ENCODE measurements around the gene TMEM245.
"Not testable (repeated sequence)": the region's sequence is repeated elsewhere in the genome, so short reads cannot be mapped to it uniquely, and the experiment has no call there.

The TMEM245 gene

GRCh38 chr9:108980893-108981292, 138.9 kb downstream of the TMEM245 start:
- no peak for DNase-seq

- DNase-seq = no peak
Observed at GRCh38 chr9:108978205-108978604, 141.5 kb downstream of the TMEM245 start.

GRCh38 chr9:108973895-108974294, 145.9 kb downstream of the TMEM245 start:
- no peak for DNase-seq

GRCh38 chr9:108972626-108973209, 147.0 kb downstream of the TMEM245 start:
- no peak for DNase-seq

GRCh38 chr9:108972186-108972585, 147.6 kb downstream of the TMEM245 start:
- DNase-seq = no peak

GRCh38 chr9:108971392-108971791, 148.4 kb downstream of the TMEM245 start:
- not testable (repeated sequence) for DNase-seq

- DNase-seq = no peak
Observed at GRCh38 chr9:108967916-108968315, 151.8 kb downstream of the TMEM245 start.
